Keratinocyte (primary cell): Measurements from ENCODE around the gene C19orf25. TPM values are rescaled to one million over a fixed set of nuclear protein-coding genes. Genes with fewer than 3 reads are reported as not detected.

Experiments
- DNase-seq: peaks from one replicate; pipeline ENCODE4 v3.0.0-alpha.2; 2011; ENCODE audit warnings: low read depth, missing footprints, low spot score
- FAIRE-seq: peaks from 2 replicates; lab custom pipeline; 2011; peaks lifted over from hg19 to GRCh38; lab: Jason Lieb, UNC
- H2AFZ ChIP-seq: 2 replicates; pipeline ENCODE4 v1.6.0; 2012; ENCODE audit warnings: low read length, control low read depth, inconsistent platforms; ENCODE audit not compliant: control insufficient read depth
- H3K27ac ChIP-seq: 2 replicates; pipeline ENCODE4 v1.5.1; 2011; ENCODE audit warnings: low read length; ENCODE audit not compliant: control insufficient read depth, insufficient read depth
- H3K27me3 ChIP-seq: 3 replicates; pipeline ENCODE4 v1.6.0; 2011; ENCODE audit warnings: low read length; ENCODE audit not compliant: control insufficient read depth, insufficient read depth; ENCODE audit errors: extremely low read depth
- H3K36me3 ChIP-seq, 2 experiments: 2 replicates in 1 of 2; 3 replicates in 1 of 2; pipeline ENCODE4 v1.5.1; 2011; ENCODE audit warnings: low read length in 2 of 2, mild to moderate bottlenecking in 1 of 2; ENCODE audit not compliant: control insufficient read depth in 2 of 2, insufficient read depth in 2 of 2; ENCODE audit errors: extremely low read depth in 1 of 2
- H3K4me1 ChIP-seq: 3 replicates; pipeline ENCODE4 v1.5.1; 2011; ENCODE audit warnings: low read length; ENCODE audit not compliant: control insufficient read depth, insufficient read depth; ENCODE audit errors: extremely low read depth
- H3K4me2 ChIP-seq: 3 replicates; pipeline ENCODE4 v1.6.0; 2011; ENCODE audit warnings: low read depth, low read length; ENCODE audit not compliant: control insufficient read depth, insufficient read depth; ENCODE audit errors: extremely low read depth
- H3K4me3 ChIP-seq, 3 experiments: fragments of 200-600 bp in 1 of 3; sonication (generic) in 1 of 3; 2 replicates in 2 of 3; 3 replicates in 1 of 3; pipeline ENCODE4 v1.5.1; 2011 to 2016; ENCODE audit warnings: low read length in 3 of 3, mild to moderate bottlenecking in 3 of 3, control low read depth in 2 of 3, inconsistent platforms in 1 of 3, low read depth in 1 of 3, mixed read lengths in 1 of 3, mixed run types in 1 of 3, moderate library complexity in 1 of 3; ENCODE audit not compliant: control insufficient read depth in 2 of 3, insufficient read depth in 2 of 3; ENCODE audit errors: extremely low read depth in 1 of 3
- H3K79me2 ChIP-seq: 2 replicates; pipeline ENCODE4 v1.6.0; 2012; ENCODE audit warnings: low read length; ENCODE audit not compliant: control insufficient read depth, insufficient read depth
- H3K9ac ChIP-seq: 3 replicates; pipeline ENCODE4 v1.6.0; 2011; ENCODE audit warnings: low read length; ENCODE audit not compliant: control insufficient read depth, insufficient read depth; ENCODE audit errors: extremely low read depth
- H3K9me1 ChIP-seq: 3 replicates; pipeline ENCODE4 v1.6.0; 2011; ENCODE audit warnings: low read length; ENCODE audit not compliant: control insufficient read depth, insufficient read depth; ENCODE audit errors: extremely low read depth
- H3K9me3 ChIP-seq: 2 replicates; pipeline ENCODE4 v1.5.1; 2012; ENCODE audit warnings: low read depth, low read length; ENCODE audit not compliant: control insufficient read depth
- H4K20me1 ChIP-seq: 3 replicates; pipeline ENCODE4 v1.6.0; 2011; ENCODE audit warnings: low read length; ENCODE audit not compliant: control insufficient read depth, insufficient read depth; ENCODE audit errors: extremely low read depth
- CTCF ChIP-seq, 3 experiments: IDR thresholded peaks in 1 of 3; conservative IDR thresholded peaks in 1 of 3; optimal IDR thresholded peaks in 1 of 3; 2 replicates in 2 of 3; 3 replicates in 1 of 3; pipeline versions ENCODE3 to v1.5.1; 2011; ENCODE audit warnings: low read length in 3 of 3, mild to moderate bottlenecking in 3 of 3, moderate library complexity in 2 of 3, control low read depth in 1 of 3, inconsistent platforms in 1 of 3; ENCODE audit not compliant: insufficient read depth in 2 of 3; ENCODE audit errors: extremely low read depth in 1 of 3
- EZH2 ChIP-seq: IDR thresholded peaks from one replicate; pipeline ENCODE4 v1.6.1; 2012; ENCODE audit warnings: inconsistent platforms, mild to moderate bottlenecking, low read length, moderate library complexity
- dilution Hi-C: fragments of 300-500 bp; cut with MboI; formaldehyde crosslinking; loops from one replicate; pipeline ENCODE4 v1.7.0; 2020; ENCODE audit warnings: low sequenced_read_pairs; ENCODE audit not compliant: extremely low pct_ligation_motif_present
- polyA plus RNA-seq, 5 experiments: library from polyadenylated mRNA; depleted of rRNA in 3 of 5; stranded (reverse) in 3 of 5; stranded (forward) in 1 of 5; unstranded in 1 of 5; fragments of >200 nt; gene quantifications; 1 replicate in 1 of 5; 2 replicates in 3 of 5; 3 replicates in 1 of 5; pipeline versions ENCODE4 v1.2.1 to v1.2.3, GENCODE V29; 2011 to 2012; ENCODE audit warnings: missing spikeins in 2 of 5, low read depth in 1 of 5, low replicate concordance in 1 of 5

C19orf25 gene
- polyA plus RNA-seq, 1 donor (not counting 4 experiments of a cell fraction or from before 2014, with no cell fraction given) = 11.2 TPM

- peaks cover 19% of the 10 kb centered on the region for H3K27me3 ChIP-seq
- FAIRE-seq (no peak), DNase-seq (no peak)
- dilution Hi-C loops = no loop called here
- H3K4me2 ChIP-seq = peak overlapping the region; percentile 54
- no peaks in the 10 kb centered on the region for H3K9me3 ChIP-seq
- H2AFZ ChIP-seq = peak overlapping the region; percentile 46
- H3K27ac ChIP-seq = no peak overlapping the region
- H3K4me1 ChIP-seq = peaks cover 8% of the 10 kb centered on the region
- no peak overlapping the region for H3K9ac ChIP-seq
- H3K36me3 ChIP-seq = peaks cover 0 to 2% of the 10 kb centered on the region in 2 experiments
- no peaks in the 10 kb centered on the region for H3K9me1 ChIP-seq
- H4K20me1 ChIP-seq = no peaks in the 10 kb centered on the region
- H3K4me3 ChIP-seq = no peak overlapping the region
- TF ChIP-seq CTCF (optimal IDR thresholded peaks at IDR 0.05 in 1 of 3, IDR thresholded peaks at IDR 0.05 in 1 of 3, conservative IDR thresholded peaks at IDR 0.05 in 1 of 3; ENCODE audit: extremely low read depth in 1 of 3, insufficient read depth in 2 of 3, low read length in 3 of 3) (peak; percentile 58 to 94 (median 84)), EZH2 (peak; percentile 18)
- H3K79me2 ChIP-seq = no peaks in the 10 kb centered on the region
These were observed 24.3 kb upstream of the C19orf25 start for GRCh38 chr19:1503089-1503924.

DNA sequence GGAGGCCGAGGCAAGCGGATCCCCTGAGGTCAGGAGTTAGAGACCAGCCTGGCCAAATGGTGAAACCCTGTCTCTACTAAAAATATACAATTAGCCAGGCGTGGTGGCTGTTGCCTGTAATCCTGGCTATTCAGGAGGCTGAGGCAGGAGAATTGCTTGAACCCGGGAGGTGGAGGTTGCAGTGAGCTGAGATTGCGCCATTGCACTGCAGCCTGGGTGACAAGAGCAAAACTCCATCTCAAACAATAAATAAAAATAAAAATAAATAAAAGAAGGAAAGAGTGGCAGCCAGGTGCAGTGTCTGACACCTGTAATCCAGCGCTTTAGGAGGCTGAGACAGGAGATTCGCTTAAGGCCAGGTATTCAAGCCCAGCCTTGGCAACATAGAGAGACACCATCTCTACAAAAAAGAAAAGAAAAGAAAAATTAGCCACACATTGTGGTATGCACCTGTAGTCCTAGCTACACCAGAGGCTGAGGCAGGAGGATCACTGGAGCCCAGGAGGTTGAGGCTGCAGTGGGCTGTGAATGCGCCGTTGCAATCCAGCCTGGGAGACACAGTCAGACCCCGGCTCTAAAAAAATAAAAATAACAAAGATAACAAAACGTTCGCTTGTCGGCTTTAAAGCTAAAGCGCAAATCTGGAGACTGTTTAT is 23.5 kb upstream of the C19orf25 start:
- Histone ChIP-seq H3K4me2 (peak overlapping the region; percentile 54), H3K9ac (no peak overlapping the region), H3K4me3 (no peak overlapping the region), H3K79me2 (no peaks in the 10 kb centered on the region), H4K20me1 (no peaks in the 10 kb centered on the region), H3K27me3 (peaks cover 19% of the 10 kb centered on the region), H3K4me1 (peaks cover 7% of the 10 kb centered on the region), H3K9me1 (no peaks in the 10 kb centered on the region), H3K36me3 (peaks cover 0 to 2% of the 10 kb centered on the region in 2 experiments), H3K27ac (no peak overlapping the region), H3K9me3 (no peaks in the 10 kb centered on the region), H2AFZ (no peak overlapping the region)
- dilution Hi-C loops = no loop called here
- TF ChIP-seq EZH2 (no peak), CTCF (optimal IDR thresholded peaks at IDR 0.05 in 1 of 3, IDR thresholded peaks at IDR 0.05 in 1 of 3, conservative IDR thresholded peaks at IDR 0.05 in 1 of 3; ENCODE audit: extremely low read depth in 1 of 3, insufficient read depth in 2 of 3, low read length in 3 of 3) (no peak)
- no peak for FAIRE-seq
- DNase-seq = no peak
